Heart right ventricle (tissue), 16 donors: Measurements from ENCODE around the gene GNMT. TPM values are rescaled to one million over a fixed set of nuclear protein-coding genes. Genes with fewer than 3 reads are reported as not detected.

Experiments
- ATAC-seq, 8 donors: fragments of 200-7000 bp; cut with Tn5 transposase; one replicate each; pipeline ENCODE4 v1.9.1; 2020; ENCODE audit warnings: mild to moderate bottlenecking in 8 of 8, moderate library complexity in 8 of 8, moderate number of reproducible peaks in 1 of 8
- DNase-seq, 2 donors: peaks; one replicate each; pipeline ENCODE4 v3.0.0-alpha.2; 2020
- H3K27ac ChIP-seq, 10 donors: fragments of 200-600 bp; sonication (generic) in 2 of 10; one replicate each; pipeline versions ENCODE4 v1.5.0 to v1.8.0; 2020 to 2022; ENCODE audit warnings: mild to moderate bottlenecking in 3 of 10
- H3K27me3 ChIP-seq, 7 donors: fragments of 200-600 bp; one replicate each; pipeline ENCODE4 v1.8.0; 2021 to 2022; ENCODE audit warnings: mild to moderate bottlenecking in 2 of 7
- H3K36me3 ChIP-seq, 9 donors: fragments of 200-600 bp; sonication (generic) in 1 of 9; one replicate each; pipeline versions ENCODE4 v1.5.0 to v1.8.0; 2020 to 2022; ENCODE audit warnings: mild to moderate bottlenecking in 2 of 9
- H3K4me1 ChIP-seq, 9 donors: fragments of 200-600 bp; sonication (generic) in 1 of 9; one replicate each; pipeline versions ENCODE4 v1.5.0 to v1.8.0; 2020 to 2022; ENCODE audit warnings: mild to moderate bottlenecking in 4 of 9
- H3K4me3 ChIP-seq, 10 donors: fragments of 200-600 bp; sonication (generic) in 2 of 10; one replicate each; pipeline versions ENCODE4 v1.5.0 to v1.8.0; 2020 to 2022; ENCODE audit warnings: mild to moderate bottlenecking in 7 of 10, moderate library complexity in 2 of 10
- H3K9me3 ChIP-seq, 11 donors: fragments of 200-600 bp in 10 of 11; sonication (generic) in 2 of 11; one replicate each; pipeline versions ENCODE4 v1.5.0 to v1.8.0; 2013 to 2022; ENCODE audit warnings: mild to moderate bottlenecking in 2 of 11, control low read depth in 1 of 11, moderate library complexity in 1 of 11
- WGBS, 2 donors: extraction: QIAGEN DNeasy Blood & Tissue Kit; methylation state at CpG; one replicate each; pipeline ENCODE4 v1.1.7; 2013; ENCODE audit warnings: inconsistent platforms in 1 of 2; 5-methylcytosine and 5-hydroxymethylcytosine counted together
- intact Hi-C, 10 donors: fragments of 100-400 bp; cut with DNase I; formaldehyde crosslinking; loops; one replicate each; pipeline versions ENCODE4 v1.11.1 to v1.14.2; 2022
- polyA plus RNA-seq, 2 donors: library from polyadenylated mRNA; stranded (reverse); fragments of 200-250 nt; gene quantifications; one replicate each; pipeline ENCODE4 v1.2.3, GENCODE V29; 2013
- total RNA-seq, 10 donors: library from RNA; stranded (reverse); fragmentation: NEBNext Ultra II Directional in 3 of 10; extraction: Animal tissue kit (Norgen Biotek cat#: 25700) in 3 of 10; gene quantifications; one replicate each; pipeline versions ENCODE4 v1.2.1 to v1.2.4, GENCODE V29; 2021 to 2023
- TF ChIP-seq, protein P1 (sequence below), 9 donors: fragments of 200-600 bp; sonication (generic) in 2 of 9; IDR thresholded peaks; one replicate each; pipeline versions ENCODE4 v1.5.0 to v1.8.0; 2021 to 2022; ENCODE audit warnings: antibody characterized with exemption in 9 of 9, mild to moderate bottlenecking in 5 of 9, moderate library complexity in 1 of 9
- donor health status: Arrhythmogenic right ventricular cardiomyopathy.
- donor health status: ischemic (EF 13 %, LVEDD 7.1; RV severe dilation, severe dysfunction).
- donor health status: healthy with polysubstance abuse.
- donor health status: DM: no; HTN: yes; CAD: no.
- donor health status: DM: no; HTN: no; CAD: no.
- donor health status: ischemic (EF 25% LVEDD 6.9; RV normal size, moderate dysfunction).
- donor health status: ischemic (EF 25% LVEDD 5.7; RV mildly dilated, moderate dysfunction).
- donor health status: healthy.
- donor health status: DM: yes; HTN: yes; CAD: no.
- donor health status: Ischemic cardiomyopathy.
- donor health status: ischemic (EF 35%, LVEDD 5.7; RV mildly dilated, moderate dysfunction).
- donor health status: nonischemic (EF 11% LVEDD 7.7; RV severe dilation, severe dysfunction).
- donor health status: DM: yes; HTN: yes; CAD: no.
- donor health status: PGD.
- donor health status: ischemic (EF 29% LVEDD 5.4; RV normal size, mild dysfunction).
- donor health status: nonischemic (EF 23%, LVEDD 6.1; RV moderate dilation, normal function).

The GNMT gene
- total and polyA plus RNA-seq, 12 donors: 0.26 to 10.9 (median 0.86) TPM

DNA sequence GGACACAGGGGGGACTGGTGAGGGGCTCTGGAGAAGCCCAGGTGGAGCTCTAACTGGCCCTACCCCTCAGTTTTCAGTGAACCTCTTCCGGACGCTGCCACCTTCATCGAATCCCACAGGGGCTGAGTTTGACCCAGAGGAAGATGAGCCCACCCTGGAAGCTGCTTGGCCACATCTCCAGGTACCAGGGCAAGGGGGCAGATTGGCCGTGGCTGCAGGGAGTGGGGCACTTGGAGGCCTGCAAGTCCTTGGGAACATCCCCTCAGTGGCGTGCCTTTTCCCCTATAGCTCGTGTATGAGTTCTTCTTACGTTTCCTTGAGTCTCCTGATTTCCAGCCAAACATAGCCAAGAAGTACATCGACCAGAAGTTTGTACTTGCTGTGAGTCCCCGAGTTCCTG is 46.6 kb downstream of the GNMT start:
- Histone ChIP-seq H3K4me3 (no peak overlapping the region), H3K27ac (no peak overlapping the region), H3K27me3 (no peaks in the 10 kb centered on the region), H3K4me1 (peaks cover 0 to 4% (median under 1%) of the 10 kb centered on the region in 9 donors), H3K9me3 (no peaks in the 10 kb centered on the region), H3K36me3 (peaks cover 0 to 85% (median 37%) of the 10 kb centered on the region in 9 donors)
- DNase-seq: no peak
- no peak for ATAC-seq
- intact Hi-C loops: loop anchor here in 5 of 10 donors (5.0 to 10.0 kb wide), 2 partner anchors 92 to 135 kb away; partner anchors contain the start of gene PTCRA (in 1 of the 5)
- WGBS, 2 donors: 92 to 94% methylated on average over 9 of the region's 9 CpGs
- TF ChIP-seq, protein P1, sequence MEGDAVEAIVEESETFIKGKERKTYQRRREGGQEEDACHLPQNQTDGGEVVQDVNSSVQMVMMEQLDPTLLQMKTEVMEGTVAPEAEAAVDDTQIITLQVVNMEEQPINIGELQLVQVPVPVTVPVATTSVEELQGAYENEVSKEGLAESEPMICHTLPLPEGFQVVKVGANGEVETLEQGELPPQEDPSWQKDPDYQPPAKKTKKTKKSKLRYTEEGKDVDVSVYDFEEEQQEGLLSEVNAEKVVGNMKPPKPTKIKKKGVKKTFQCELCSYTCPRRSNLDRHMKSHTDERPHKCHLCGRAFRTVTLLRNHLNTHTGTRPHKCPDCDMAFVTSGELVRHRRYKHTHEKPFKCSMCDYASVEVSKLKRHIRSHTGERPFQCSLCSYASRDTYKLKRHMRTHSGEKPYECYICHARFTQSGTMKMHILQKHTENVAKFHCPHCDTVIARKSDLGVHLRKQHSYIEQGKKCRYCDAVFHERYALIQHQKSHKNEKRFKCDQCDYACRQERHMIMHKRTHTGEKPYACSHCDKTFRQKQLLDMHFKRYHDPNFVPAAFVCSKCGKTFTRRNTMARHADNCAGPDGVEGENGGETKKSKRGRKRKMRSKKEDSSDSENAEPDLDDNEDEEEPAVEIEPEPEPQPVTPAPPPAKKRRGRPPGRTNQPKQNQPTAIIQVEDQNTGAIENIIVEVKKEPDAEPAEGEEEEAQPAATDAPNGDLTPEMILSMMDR (IDR thresholded peaks at IDR 0.05): no peak

DNA sequence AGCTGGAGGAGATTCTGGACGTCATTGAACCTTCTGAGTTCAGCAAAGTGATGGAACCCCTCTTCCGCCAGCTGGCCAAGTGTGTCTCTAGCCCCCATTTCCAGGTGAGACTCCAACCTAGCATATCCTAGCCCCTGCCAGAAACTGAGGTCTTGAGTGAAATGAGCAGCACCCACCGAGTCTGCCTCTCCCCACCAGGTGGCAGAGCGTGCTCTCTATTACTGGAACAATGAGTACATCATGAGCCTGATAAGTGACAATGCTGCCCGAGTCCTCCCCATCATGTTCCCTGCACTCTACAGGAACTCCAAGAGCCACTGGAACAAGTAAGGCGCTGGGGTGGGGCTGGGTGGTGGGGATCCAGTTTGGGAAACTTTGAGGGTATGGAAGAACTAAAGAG is 48.6 kb downstream of the GNMT start:
- DNase-seq (peak; percentile 35 to 42), ATAC-seq (peak in 3 of 8 donors; percentile 19 to 31 (median 22))
- H3K27me3 ChIP-seq: no peaks in the 10 kb centered on the region
- 53 to 59% methylated on average over 6 of the region's 6 CpGs for WGBS, 2 donors
- TF ChIP-seq, protein P1 (IDR thresholded peaks at IDR 0.05): peak; percentile 22 to 61 (median 54)
- H3K9me3 ChIP-seq: no peaks in the 10 kb centered on the region
- H3K36me3 ChIP-seq: peaks cover 0 to 79% (median 37%) of the 10 kb centered on the region in 9 donors
- no peak overlapping the region for H3K4me3 ChIP-seq
- H3K27ac ChIP-seq: no peak overlapping the region
- intact Hi-C loops: loop anchor here in 9 of 10 donors (1.0 to 10.0 kb wide), 4 partner anchors 94 to 134 kb away; partner anchors contain the start of gene PTCRA (in 1 of the 9)
- peaks cover 2 to 18% (median 13%) of the 10 kb centered on the region in 9 donors for H3K4me1 ChIP-seq

DNA sequence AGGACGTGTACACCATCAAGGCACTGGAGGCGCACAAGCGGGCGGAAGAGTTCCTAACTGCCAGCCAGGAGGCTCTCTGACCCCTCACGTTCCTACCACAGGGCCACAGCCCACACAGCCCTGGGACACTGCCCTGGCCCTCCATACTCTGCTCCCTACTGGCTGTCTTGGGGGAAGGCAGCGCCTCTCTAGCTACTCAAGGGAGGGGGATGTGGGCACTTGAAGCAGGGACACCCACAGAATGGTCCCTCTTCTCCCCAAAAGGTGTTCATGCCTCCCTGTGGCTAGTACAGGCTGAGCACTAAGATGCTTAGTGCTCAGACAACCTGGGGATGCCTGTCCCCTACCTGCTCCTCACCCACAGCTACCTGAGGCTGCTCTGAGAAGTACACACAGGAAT is 50.7 kb downstream of the GNMT start:
- no peak for ATAC-seq
- TF ChIP-seq, protein P1 (IDR thresholded peaks at IDR 0.05): no peak
- no peak for DNase-seq
- 74 to 82% methylated on average over 6 of the region's 6 CpGs for WGBS, 2 donors
- no peaks in the 10 kb centered on the region for H3K9me3 ChIP-seq
- intact Hi-C loops: loop anchor here in 4 of 10 donors (5.0 kb wide), 4 partner anchors 41 to 161 kb away; partner anchors contain the start of genes CUL7 (in 1 of the 4), KLC4 (in 1 of the 4), MRPL2 (in 1 of the 4) and SRF (in 1 of the 4)
- peaks cover 11 to 35% (median 31%) of the 10 kb centered on the region in 9 donors for H3K4me1 ChIP-seq
- H3K27me3 ChIP-seq: no peaks in the 10 kb centered on the region
- H3K27ac ChIP-seq: no peak overlapping the region
- H3K4me3 ChIP-seq: no peak overlapping the region
- peaks cover 0 to 66% (median 31%) of the 10 kb centered on the region in 9 donors for H3K36me3 ChIP-seq

DNA sequence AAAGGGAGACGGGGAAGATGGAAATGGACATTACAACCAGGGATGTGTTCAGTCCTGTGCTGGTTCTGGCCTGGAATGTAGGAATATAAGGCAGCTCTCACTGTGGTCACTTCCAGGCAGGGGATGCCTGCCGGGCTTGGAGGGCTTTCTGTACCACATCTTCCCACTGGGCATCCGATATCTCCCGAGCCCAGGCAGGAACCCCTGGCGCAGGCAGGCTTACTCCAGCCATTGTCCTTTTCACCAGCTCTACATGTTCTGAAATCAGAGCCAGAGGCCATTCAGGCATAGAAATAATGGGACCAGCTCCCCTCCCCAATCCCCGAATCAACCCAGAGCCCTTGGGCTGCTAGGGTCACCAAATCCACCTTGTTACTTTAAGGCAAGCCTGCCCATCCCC is 51.8 kb downstream of the GNMT start:
- ATAC-seq (no peak), DNase-seq (no peak)
- H3K4me3 ChIP-seq: peak overlapping the region in 1 of 10 donors; percentile 77
- no peaks in the 10 kb centered on the region for H3K9me3 ChIP-seq
- peak overlapping the region in 4 of 10 donors; percentile 10 to 90 (median 84) for H3K27ac ChIP-seq
- intact Hi-C loops: loop anchor here in 4 of 10 donors (5.0 kb wide), 4 partner anchors 40 to 160 kb away; partner anchors contain the start of genes CUL7 (in 1 of the 4), KLC4 (in 1 of the 4), MRPL2 (in 1 of the 4) and SRF (in 1 of the 4)
- no peaks in the 10 kb centered on the region for H3K27me3 ChIP-seq
- 76 to 84% methylated on average over 6 of the region's 6 CpGs for WGBS, 2 donors
- H3K4me1 ChIP-seq: peaks cover 12 to 47% (median 43%) of the 10 kb centered on the region in 9 donors
- TF ChIP-seq, protein P1 (IDR thresholded peaks at IDR 0.05): no peak
- peaks cover 0 to 59% (median 27%) of the 10 kb centered on the region in 9 donors for H3K36me3 ChIP-seq
